PC-3 (cell line): Measurements from ENCODE around the gene ACADSB. TPM values are rescaled to one million over a fixed set of nuclear protein-coding genes. Genes with fewer than 3 reads are reported as not detected.

Experiments
- ATAC-seq: fragments of 200-7000 bp; cut with Tn5 transposase; 2 replicates; pipeline ENCODE4 v1.9.1; 2020; ENCODE audit warnings: mild to moderate bottlenecking, moderate library complexity
- BruUV-seq: library from RNA; stranded (reverse); fragments of 400-500 nt; replicated peaks from 2 replicates; lab custom pipeline; 2021; lab: Mats Ljungman, UMichigan
- CTCF ChIA-PET: fragments of 300-600 bp; sonication (Branson Sonifier 250); formaldehyde crosslinking; loops from one replicate; lab custom pipeline; 2022; ENCODE audit warnings: antibody characterized with exemption; lab: Charles Lee
- POLR2A ChIA-PET: fragments of 300-600 bp; sonication (Branson Sonifier 250); formaldehyde crosslinking; loops from one replicate; lab custom pipeline; 2022; ENCODE audit warnings: antibody characterized with exemption; ENCODE audit not compliant: unreplicated experiment; lab: Charles Lee
- DNase-seq: peaks from one replicate; pipeline ENCODE4 v3.0.0-alpha.2; 2015
- H2AFZ ChIP-seq: fragments of 300-600 bp; sonication (generic); 2 replicates; pipeline ENCODE4 v1.6.0; 2016; ENCODE audit warnings: antibody characterized with exemption, low read length
- H3F3A ChIP-seq: fragments of 300-600 bp; sonication (generic); one replicate; pipeline ENCODE4 v1.6.0; 2017; ENCODE audit warnings: antibody characterized with exemption, low read length, control low read depth, mild to moderate bottlenecking; ENCODE audit not compliant: unreplicated experiment
- H3K27ac ChIP-seq: fragments of 300-600 bp; sonication (generic); 2 replicates; pipeline ENCODE4 v1.5.1; 2016; ENCODE audit warnings: mild to moderate bottlenecking, low read length
- H3K27me3 ChIP-seq: fragments of 300-600 bp; sonication (generic); 2 replicates; pipeline ENCODE4 v1.6.1; 2016; ENCODE audit warnings: low read length, mixed read lengths
- H3K36me3 ChIP-seq: fragments of 300-600 bp; sonication (generic); 2 replicates; pipeline ENCODE4 v1.6.1; 2016; ENCODE audit warnings: low read depth, mixed run types, low read length, mixed read lengths
- H3K4me1 ChIP-seq: fragments of 300-600 bp; sonication (generic); 2 replicates; pipeline ENCODE4 v1.5.1; 2016; ENCODE audit warnings: low read length; ENCODE audit not compliant: insufficient read depth
- H3K4me2 ChIP-seq: fragments of 300-600 bp; sonication (generic); 2 replicates; pipeline ENCODE4 v1.6.0; 2016; ENCODE audit warnings: low read length
- H3K4me3 ChIP-seq: fragments of 300-600 bp; sonication (generic); 2 replicates; pipeline ENCODE4 v1.5.1; 2016; ENCODE audit warnings: mild to moderate bottlenecking, low read length, mixed read lengths
- H3K79me2 ChIP-seq: fragments of 300-600 bp; sonication (generic); 2 replicates; pipeline ENCODE4 v1.6.1; 2017; ENCODE audit warnings: low read length, mixed read lengths
- H3K9ac ChIP-seq: fragments of 300-600 bp; sonication (generic); 2 replicates; pipeline ENCODE4 v1.6.0; 2016; ENCODE audit warnings: mild to moderate bottlenecking, low read length
- H3K9me2 ChIP-seq: fragments of 300-600 bp; sonication (generic); replicated peaks from 2 replicates; pipeline ENCODE4 v1.6.1; 2016; ENCODE audit warnings: mixed run types, low read length, mixed read lengths
- H3K9me3 ChIP-seq: fragments of 300-600 bp; sonication (generic); 2 replicates; pipeline ENCODE4 v1.6.1; 2016; ENCODE audit warnings: low read length, mixed read lengths
- H4K20me1 ChIP-seq: fragments of 300-600 bp; sonication (generic); 2 replicates; pipeline ENCODE4 v1.6.1; 2016; ENCODE audit warnings: low read length, mixed read lengths
- EZH2 ChIP-seq: fragments of 300-600 bp; sonication (generic); IDR thresholded peaks from one replicate; pipeline ENCODE4 v1.6.1; 2017; ENCODE audit warnings: antibody characterized with exemption, mild to moderate bottlenecking, low read length; ENCODE audit not compliant: unreplicated experiment
- EZH2phosphoT487 ChIP-seq: fragments of 300-600 bp; sonication (generic); IDR thresholded peaks from 2 replicates; pipeline ENCODE4 v1.6.1; 2018; ENCODE audit warnings: mild to moderate bottlenecking, antibody characterized with exemption, low read length, borderline replicate concordance
- intact Hi-C: fragments of 100-400 bp; cut with micrococcal nuclease; formaldehyde crosslinking; loops from 2 replicates; pipeline ENCODE4 v1.9.0; 2023
- total RNA-seq: library from RNA; depleted of rRNA; stranded (reverse); fragments of >200 nt; gene quantifications from 2 replicates; pipeline ENCODE4 v1.2.3, GENCODE V29; 2014
- TF ChIP-seq, protein P1 (sequence below): fragments of 300-600 bp; sonication (generic); conservative IDR thresholded peaks from 2 replicates; pipeline ENCODE4 v1.5.1; 2017; ENCODE audit warnings: antibody characterized with exemption, low read depth, mild to moderate bottlenecking, low read length

ACADSB gene
- total RNA-seq, 1 experiment from 2014 or later = 3.2 TPM

DNA sequence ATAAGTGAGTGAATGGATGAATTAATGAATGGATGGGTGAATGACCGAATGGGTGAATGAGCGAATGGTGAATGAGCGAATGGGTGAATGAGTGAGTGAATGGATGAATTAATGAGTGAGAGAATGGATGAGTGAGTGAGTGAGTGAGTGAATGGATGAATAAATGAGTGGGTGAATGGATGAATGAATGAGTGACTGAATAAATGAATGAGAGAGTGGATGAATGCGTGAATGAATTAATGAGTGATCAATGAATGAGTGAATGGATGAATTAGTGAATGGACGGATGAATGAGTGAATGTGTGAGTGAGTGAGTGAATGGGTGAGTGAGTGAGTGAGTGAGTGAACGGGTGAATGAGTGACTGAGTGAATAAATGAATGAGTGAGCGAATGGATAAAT lies 77.5 kb downstream of the ACADSB start:
- Histone ChIP-seq H3K36me3 (no peaks in the 10 kb centered on the region), H3K4me2 (no peak overlapping the region), H2AFZ (no peak overlapping the region), H3K4me3 (no peak overlapping the region), H3K9ac (no peak overlapping the region), H4K20me1 (no peaks in the 10 kb centered on the region), H3K9me2 (no peaks in the 10 kb centered on the region), H3K27ac (no peak overlapping the region), H3F3A (no peaks in the 10 kb centered on the region), H3K4me1 (no peaks in the 10 kb centered on the region), H3K9me3 (no peaks in the 10 kb centered on the region), H3K27me3 (peaks cover 12% of the 10 kb centered on the region; the same call in 1 of the 2 replicates), H3K79me2 (no peaks in the 10 kb centered on the region)
- POLR2A ChIA-PET = no interaction called here
- no TSS peak for BruUV-seq
- CTCF ChIA-PET = no interaction called here
- intact Hi-C loops = no loop called here
- no peak for ATAC-seq
- DNase-seq = no peak
- TF ChIP-seq EZH2 (no peak), EZH2phosphoT487 (no peak)
- TF ChIP-seq, protein P1, sequence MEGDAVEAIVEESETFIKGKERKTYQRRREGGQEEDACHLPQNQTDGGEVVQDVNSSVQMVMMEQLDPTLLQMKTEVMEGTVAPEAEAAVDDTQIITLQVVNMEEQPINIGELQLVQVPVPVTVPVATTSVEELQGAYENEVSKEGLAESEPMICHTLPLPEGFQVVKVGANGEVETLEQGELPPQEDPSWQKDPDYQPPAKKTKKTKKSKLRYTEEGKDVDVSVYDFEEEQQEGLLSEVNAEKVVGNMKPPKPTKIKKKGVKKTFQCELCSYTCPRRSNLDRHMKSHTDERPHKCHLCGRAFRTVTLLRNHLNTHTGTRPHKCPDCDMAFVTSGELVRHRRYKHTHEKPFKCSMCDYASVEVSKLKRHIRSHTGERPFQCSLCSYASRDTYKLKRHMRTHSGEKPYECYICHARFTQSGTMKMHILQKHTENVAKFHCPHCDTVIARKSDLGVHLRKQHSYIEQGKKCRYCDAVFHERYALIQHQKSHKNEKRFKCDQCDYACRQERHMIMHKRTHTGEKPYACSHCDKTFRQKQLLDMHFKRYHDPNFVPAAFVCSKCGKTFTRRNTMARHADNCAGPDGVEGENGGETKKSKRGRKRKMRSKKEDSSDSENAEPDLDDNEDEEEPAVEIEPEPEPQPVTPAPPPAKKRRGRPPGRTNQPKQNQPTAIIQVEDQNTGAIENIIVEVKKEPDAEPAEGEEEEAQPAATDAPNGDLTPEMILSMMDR = no peak

DNA sequence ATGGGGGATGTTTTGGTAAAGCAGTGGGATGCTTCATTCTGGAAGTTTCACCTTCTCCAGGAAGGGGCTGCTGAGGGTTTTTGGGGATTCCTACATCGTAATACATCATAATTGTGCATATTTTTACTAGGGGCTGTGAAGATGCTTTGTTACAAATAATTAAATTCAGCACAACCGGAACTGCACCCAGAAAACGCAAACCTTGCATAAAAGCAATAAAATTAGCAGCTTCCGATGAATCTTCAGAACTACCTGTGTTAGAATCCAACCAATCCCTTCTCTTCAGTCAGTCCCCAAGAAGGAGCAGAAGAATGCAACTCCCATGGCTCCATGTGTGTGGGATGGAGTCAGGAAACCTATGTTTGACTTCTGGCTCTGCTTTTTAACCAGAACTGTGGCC lies 78.5 kb downstream of the ACADSB start:
- no peak overlapping the region for H3K27ac ChIP-seq
- H3K79me2 ChIP-seq = no peaks in the 10 kb centered on the region
- ChIA-PET CTCF (no interaction called here), POLR2A (no interaction called here)
- intact Hi-C loops = no loop called here
- H3F3A ChIP-seq = no peaks in the 10 kb centered on the region
- H3K9me3 ChIP-seq = no peaks in the 10 kb centered on the region
- H2AFZ ChIP-seq = no peak overlapping the region
- no peaks in the 10 kb centered on the region for H3K4me1 ChIP-seq
- H4K20me1 ChIP-seq = no peaks in the 10 kb centered on the region
- H3K9me2 ChIP-seq = no peaks in the 10 kb centered on the region
- ATAC-seq = no peak
- BruUV-seq = no TSS peak
- H3K36me3 ChIP-seq = no peaks in the 10 kb centered on the region
- H3K27me3 ChIP-seq = peaks cover 17% of the 10 kb centered on the region
- no peak overlapping the region for H3K4me3 ChIP-seq
- TF ChIP-seq EZH2 = no peak
- TF ChIP-seq EZH2phosphoT487 = no peak
- TF ChIP-seq, protein P1 = no peak
- DNase-seq = no peak
- no peak overlapping the region for H3K4me2 ChIP-seq
- no peak overlapping the region for H3K9ac ChIP-seq

- Histone ChIP-seq H2AFZ (no peak overlapping the region), H3F3A (no peaks in the 10 kb centered on the region), H3K27me3 (peaks cover 21% of the 10 kb centered on the region), H3K9me2 (no peaks in the 10 kb centered on the region), H3K4me2 (no peak overlapping the region), H3K79me2 (no peaks in the 10 kb centered on the region), H3K4me1 (no peaks in the 10 kb centered on the region), H3K9me3 (no peaks in the 10 kb centered on the region), H3K27ac (no peak overlapping the region), H4K20me1 (no peaks in the 10 kb centered on the region), H3K9ac (no peak overlapping the region), H3K36me3 (no peaks in the 10 kb centered on the region), H3K4me3 (no peak overlapping the region)
- DNase-seq = no peak
- CTCF ChIA-PET = no interaction called here
- TF ChIP-seq, protein P1 = no peak
- TF ChIP-seq EZH2phosphoT487 (no peak), EZH2 (no peak)
- ATAC-seq = no peak
- POLR2A ChIA-PET = no interaction called here
- BruUV-seq = no TSS peak
- intact Hi-C loops = no loop called here
These were observed 79.0 kb downstream of the ACADSB start for GRCh38 chr10:123087786-123088185.
